SIG-M5 treated with dmso at 0.1 percent for 504 hours (cell line): Measurements from ENCODE around the gene SH3GL2.

Source experiments
- DNase-seq: peaks from one replicate; lab custom pipeline; 2025; ENCODE audit not compliant: unreplicated experiment; lab: John Stamatoyannopoulos, UW

SH3GL2 gene

GRCh38 chr9:17802249-17802857 lies 223.5 kb downstream of the SH3GL2 start:
- peak; percentile 0 for DNase-seq

GRCh38 chr9:17807613-17808282 lies 228.9 kb downstream of the SH3GL2 start:
- no peak for DNase-seq

GRCh38 chr9:17810317-17810716 lies 231.5 kb downstream of the SH3GL2 start:
- DNase-seq: no peak

GRCh38 chr9:17810728-17811571 lies 232.1 kb downstream of the SH3GL2 start:
- peak; percentile 16 for DNase-seq

- DNase-seq: no peak
Observed at GRCh38 chr9:17813798-17814197, 234.9 kb downstream of the SH3GL2 start.

GRCh38 chr9:17816431-17817027 lies 237.7 kb downstream of the SH3GL2 start:
- DNase-seq: no peak

- no peak for DNase-seq
Observed at GRCh38 chr9:17824191-17824590, 245.3 kb downstream of the SH3GL2 start.

- DNase-seq: no peak
Observed at GRCh38 chr9:17824616-17825264, 245.9 kb downstream of the SH3GL2 start.

- DNase-seq: no peak
Observed at GRCh38 chr9:17825265-17825659, 246.4 kb downstream of the SH3GL2 start.

GRCh38 chr9:17829064-17829463 lies 250.2 kb downstream of the SH3GL2 start:
- DNase-seq: no peak

- DNase-seq: no peak
Observed at GRCh38 chr9:17829812-17830385, 251.0 kb downstream of the SH3GL2 start.

- DNase-seq: no peak
Observed at GRCh38 chr9:17832812-17833211, 253.9 kb downstream of the SH3GL2 start.

- no peak for DNase-seq
Observed at GRCh38 chr9:17833846-17834245, 255.0 kb downstream of the SH3GL2 start.

- no peak for DNase-seq
Observed at GRCh38 chr9:17837965-17838364, 259.1 kb downstream of the SH3GL2 start.

GRCh38 chr9:17839776-17840175 lies 260.9 kb downstream of the SH3GL2 start:
- no peak for DNase-seq

GRCh38 chr9:17843236-17843635 lies 264.4 kb downstream of the SH3GL2 start:
- DNase-seq: no peak
